ENCODE results near the gene CNST.
"Not testable (repeated sequence)": the region's sequence is repeated elsewhere in the genome, so short reads cannot be mapped to it uniquely, and the experiment has no call there.

Gene CNST

DNA sequence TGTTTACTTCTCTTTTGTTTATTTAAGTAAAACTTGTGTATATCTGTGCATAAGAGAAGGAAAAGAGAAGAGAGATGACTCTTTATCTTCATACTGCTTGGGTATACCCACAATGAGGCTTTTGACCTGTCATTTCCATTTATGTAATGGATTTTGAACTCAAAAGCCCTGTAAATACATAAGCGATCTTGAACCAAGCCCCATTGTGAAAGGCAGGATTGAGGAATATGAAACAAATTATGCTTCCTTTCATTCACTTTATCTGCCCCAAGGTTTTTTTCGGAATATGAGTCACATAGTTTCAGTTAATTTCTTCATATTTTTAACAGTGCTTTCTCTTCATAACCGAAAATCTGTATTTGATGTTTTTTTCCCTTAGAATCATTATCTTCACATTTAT is 21.4 kb downstream of the CNST start:
- peaks cover 14% of the 10 kb centered on the region for H3K36me3 Mint-ChIP-seq

DNA sequence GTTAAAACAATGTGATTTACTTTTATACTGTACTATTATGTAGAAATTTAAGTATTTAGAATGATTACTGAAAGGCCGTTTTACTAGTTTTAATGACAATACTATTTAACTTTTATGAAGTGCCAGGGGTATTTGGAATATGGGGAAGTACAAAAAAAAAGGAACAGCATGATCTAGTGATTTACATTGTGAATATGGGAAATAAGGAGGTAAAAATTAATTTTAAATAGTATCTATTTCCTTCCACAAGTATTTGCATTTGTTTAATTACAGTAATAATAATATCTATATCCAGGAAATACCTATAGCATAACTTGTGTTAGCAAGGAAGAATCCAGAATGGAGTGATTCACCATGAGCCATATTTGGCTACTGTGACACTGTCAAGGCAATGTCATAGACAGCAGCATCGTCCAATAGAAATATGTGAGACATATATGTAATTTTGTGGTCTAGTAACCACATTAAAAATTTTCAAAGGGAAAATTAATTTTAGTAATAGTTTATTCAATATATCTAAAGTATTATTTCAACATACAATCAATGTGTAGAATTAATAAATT is 22.0 kb downstream of the CNST start:
- Mint-ChIP-seq H3K27ac (no peak overlapping the region), H3K9me3 (ENCODE audit: low read depth) (no peaks in the 10 kb centered on the region), H3K4me1 (ENCODE audit: low read depth) (peaks cover 63% of the 10 kb centered on the region), H3K27me3 (no peaks in the 10 kb centered on the region), H3K36me3 (peaks cover 11% of the 10 kb centered on the region), H3K4me3 (no peak overlapping the region)

More for the DNA sequence above, 21.4 kb downstream of the CNST start:
- Mint-ChIP-seq H3K27me3 (no peaks in the 10 kb centered on the region), H3K27ac (peak overlapping the region; percentile 22), H3K4me3 (peak overlapping the region; percentile 20), H3K4me1 (ENCODE audit: low read depth) (peaks cover 68% of the 10 kb centered on the region), H3K9me3 (ENCODE audit: low read depth) (no peaks in the 10 kb centered on the region)

DNA sequence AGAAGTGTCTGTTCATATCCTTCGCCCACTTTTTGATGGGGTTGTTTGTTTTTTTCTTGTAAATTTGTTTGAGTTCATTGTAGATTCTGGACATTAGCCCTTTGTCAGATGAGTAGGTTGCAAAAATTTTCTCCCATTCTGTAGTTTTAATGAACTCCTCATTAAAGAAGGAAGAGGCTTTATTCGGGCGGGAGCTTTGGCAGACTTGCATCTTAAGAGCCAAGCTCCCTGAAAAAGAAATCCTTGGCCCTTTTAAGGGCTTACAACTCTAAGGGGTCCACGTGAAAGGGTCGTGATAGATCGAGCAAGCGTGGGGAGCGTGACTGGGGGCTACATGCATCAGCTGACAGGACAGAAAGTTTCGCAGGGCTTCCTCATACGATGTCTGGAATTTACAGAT is 23.7 kb downstream of the CNST start:
- not testable (repeated sequence) for H3K36me3 Mint-ChIP-seq

DNA sequence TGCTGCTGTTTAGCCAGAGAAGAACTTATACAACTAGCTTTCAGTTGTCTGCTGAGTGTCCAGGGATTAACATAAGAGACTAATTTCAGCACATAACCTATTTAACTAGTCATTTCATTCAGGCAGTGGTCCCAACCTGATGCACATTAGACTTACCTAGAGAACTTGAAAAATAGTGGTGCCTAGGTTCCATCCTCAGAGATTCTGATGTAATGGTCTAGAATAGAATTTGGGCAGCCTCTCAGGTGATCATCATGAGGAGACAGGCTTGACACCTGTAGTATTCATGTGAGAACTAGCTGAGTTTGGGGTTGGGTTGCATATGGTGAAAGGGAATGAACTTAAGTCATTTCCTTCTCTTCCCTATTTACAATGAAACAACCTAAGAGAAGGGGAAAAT is 24.8 kb downstream of the CNST start:
- Mint-ChIP-seq H3K4me1 (ENCODE audit: low read depth) (peaks cover 60% of the 10 kb centered on the region), H3K36me3 (peaks cover 9% of the 10 kb centered on the region), H3K9me3 (ENCODE audit: low read depth) (no peaks in the 10 kb centered on the region), H3K27me3 (no peaks in the 10 kb centered on the region), H3K4me3 (no peak overlapping the region), H3K27ac (no peak overlapping the region)

More for the DNA sequence above, 23.7 kb downstream of the CNST start:
- H3K4me1 Mint-ChIP-seq (ENCODE audit: low read depth) = peaks cover 54% of the 10 kb centered on the region
- not testable (repeated sequence) for H3K27me3 Mint-ChIP-seq; H3K9me3 Mint-ChIP-seq (ENCODE audit: low read depth); H3K4me3 Mint-ChIP-seq
- H3K27ac Mint-ChIP-seq = peak overlapping the region; percentile 34

DNA sequence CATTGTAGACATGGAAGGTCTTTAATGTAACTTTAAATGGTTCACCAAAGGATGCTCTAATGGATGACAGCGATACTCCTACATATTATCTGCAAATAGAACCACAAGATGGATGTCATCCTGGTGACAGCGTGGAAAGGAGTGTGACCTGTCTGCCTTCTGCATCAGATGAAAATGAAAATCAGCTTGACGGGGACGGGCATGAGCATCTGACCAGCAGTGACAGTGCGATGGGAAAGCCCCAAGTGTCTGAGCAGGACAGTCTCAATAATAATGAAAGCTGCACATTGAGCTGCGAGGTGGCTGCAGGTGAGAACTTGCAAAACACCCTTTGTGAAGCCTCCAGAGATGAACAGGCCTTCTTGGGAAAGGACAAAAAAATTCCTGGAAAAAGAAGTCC is 25.2 kb downstream of the CNST start:
- Mint-ChIP-seq H3K27ac (peak overlapping the region; percentile 34), H3K4me1 (ENCODE audit: low read depth) (peaks cover 61% of the 10 kb centered on the region), H3K4me3 (no peak overlapping the region), H3K36me3 (peaks cover 11% of the 10 kb centered on the region), H3K9me3 (ENCODE audit: low read depth) (no peaks in the 10 kb centered on the region), H3K27me3 (no peaks in the 10 kb centered on the region)

DNA sequence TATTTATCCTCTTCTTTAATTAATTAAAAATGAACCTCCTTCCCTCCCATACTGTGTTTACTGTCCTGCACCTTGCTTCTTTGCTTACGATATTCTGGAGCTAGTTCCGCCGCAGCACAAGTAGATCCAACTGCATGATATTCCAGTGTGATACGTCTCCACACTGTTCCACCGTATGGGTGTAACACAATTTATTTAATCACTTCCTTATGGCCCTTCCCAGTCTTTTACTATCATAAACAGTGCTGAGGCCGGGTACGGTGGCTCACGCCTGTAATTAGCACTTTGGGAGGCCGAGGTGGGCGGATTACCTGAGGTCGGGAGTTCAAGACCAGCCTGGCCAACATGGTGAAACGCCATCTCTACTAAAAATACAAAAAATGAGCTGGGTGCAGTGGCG is 25.7 kb downstream of the CNST start:
- peaks cover 13% of the 10 kb centered on the region for H3K36me3 Mint-ChIP-seq
- no peaks in the 10 kb centered on the region for H3K27me3 Mint-ChIP-seq
- no peak overlapping the region for H3K27ac Mint-ChIP-seq
- H3K4me1 Mint-ChIP-seq (ENCODE audit: low read depth) = peaks cover 63% of the 10 kb centered on the region
- H3K4me3 Mint-ChIP-seq = no peak overlapping the region
- no peaks in the 10 kb centered on the region for H3K9me3 Mint-ChIP-seq (ENCODE audit: low read depth)

DNA sequence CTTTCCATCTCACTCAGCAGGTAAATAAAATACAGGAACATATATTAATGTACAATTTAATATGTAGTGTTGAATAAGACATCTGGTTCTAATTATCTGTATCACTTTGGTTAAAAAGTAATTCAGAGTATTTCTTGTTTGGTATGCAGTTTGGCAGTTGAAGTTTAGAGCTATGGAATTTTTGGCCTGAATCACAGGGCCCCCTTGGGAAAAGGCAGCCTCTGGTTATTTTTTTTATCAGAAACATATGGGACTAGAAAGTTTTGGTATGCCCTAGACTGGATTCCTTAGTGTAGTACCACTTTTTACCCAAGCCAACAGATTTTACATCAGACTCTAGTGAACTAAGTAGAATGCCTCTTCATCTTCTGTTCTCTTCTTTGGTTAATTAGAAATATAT is 26.4 kb downstream of the CNST start:
- Mint-ChIP-seq H3K27ac (no peak overlapping the region), H3K9me3 (ENCODE audit: low read depth) (no peaks in the 10 kb centered on the region), H3K27me3 (no peaks in the 10 kb centered on the region), H3K4me3 (no peak overlapping the region), H3K36me3 (peaks cover 13% of the 10 kb centered on the region), H3K4me1 (ENCODE audit: low read depth) (peaks cover 64% of the 10 kb centered on the region)

DNA sequence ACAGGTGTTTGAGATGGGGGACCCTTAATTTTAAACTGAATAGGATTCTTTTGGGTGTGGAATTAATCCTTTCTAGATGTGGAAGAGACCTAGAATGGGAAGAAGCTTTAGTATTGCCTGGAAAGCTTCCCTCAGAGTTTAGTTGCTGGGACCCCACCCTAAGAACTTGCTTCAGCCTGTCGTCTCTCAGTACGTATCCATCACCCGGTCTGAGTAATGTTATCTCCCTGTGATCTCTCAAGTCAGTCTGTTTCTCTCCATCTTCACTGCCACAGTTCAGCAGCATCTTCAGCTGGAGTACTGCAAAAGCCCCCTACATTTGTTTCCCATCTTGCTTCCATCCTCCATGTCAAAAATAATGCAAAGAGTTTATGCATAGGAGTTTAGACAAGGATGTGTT is 28.9 kb downstream of the CNST start:
- no peaks in the 10 kb centered on the region for H3K9me3 Mint-ChIP-seq (ENCODE audit: low read depth)
- no peak overlapping the region for H3K4me3 Mint-ChIP-seq
- H3K27me3 Mint-ChIP-seq = no peaks in the 10 kb centered on the region
- H3K27ac Mint-ChIP-seq = no peak overlapping the region
- peaks cover 12% of the 10 kb centered on the region for H3K36me3 Mint-ChIP-seq
- H3K4me1 Mint-ChIP-seq (ENCODE audit: low read depth) = peaks cover 73% of the 10 kb centered on the region

DNA sequence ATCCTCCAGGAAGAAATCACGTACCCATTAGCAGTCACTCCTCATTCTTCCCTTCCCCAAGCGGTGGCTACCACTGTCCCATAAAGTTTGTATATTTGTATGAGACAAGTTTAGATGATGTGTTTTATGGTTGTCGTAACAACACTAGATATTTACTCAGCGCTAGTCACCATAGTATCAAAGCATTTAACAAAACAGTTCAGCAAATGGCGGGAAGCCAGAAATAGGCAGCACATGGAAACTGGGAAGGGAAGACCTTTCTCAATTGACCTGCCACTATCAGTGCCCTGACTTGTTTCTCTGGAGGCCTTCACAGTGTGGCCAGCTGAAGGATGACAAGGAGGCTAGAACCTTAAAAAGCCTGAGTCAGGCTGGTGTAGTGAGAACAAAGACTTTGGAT is 31.1 kb downstream of the CNST start:
- Mint-ChIP-seq H3K9me3 (ENCODE audit: low read depth) (no peaks in the 10 kb centered on the region), H3K4me1 (ENCODE audit: low read depth) (peaks cover 76% of the 10 kb centered on the region), H3K4me3 (no peak overlapping the region), H3K27ac (no peak overlapping the region), H3K27me3 (no peaks in the 10 kb centered on the region), H3K36me3 (peaks cover 8% of the 10 kb centered on the region)

DNA sequence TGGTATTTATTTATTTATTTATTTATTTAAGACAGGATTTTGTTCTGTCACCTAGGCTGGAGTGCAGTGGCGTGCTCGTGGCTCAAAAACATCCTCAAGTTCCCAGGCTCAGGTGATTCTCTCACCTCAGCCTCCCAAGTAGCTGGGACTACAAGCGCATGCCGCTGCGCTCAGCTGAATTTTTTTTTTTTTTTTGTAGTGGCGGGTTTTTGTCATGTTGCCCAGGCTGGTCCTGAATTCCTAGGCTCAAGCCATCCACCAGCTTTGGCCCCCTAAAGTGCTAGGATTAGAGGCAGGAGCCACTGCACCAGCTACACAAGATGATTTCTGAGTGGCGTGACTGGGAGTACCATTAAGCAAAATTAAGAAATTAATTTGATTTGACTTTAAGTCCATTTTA is 31.7 kb downstream of the CNST start:
- Mint-ChIP-seq H3K9me3 (ENCODE audit: low read depth) (no peaks in the 10 kb centered on the region), H3K4me1 (ENCODE audit: low read depth) (peaks cover 78% of the 10 kb centered on the region), H3K4me3 (no peak overlapping the region), H3K36me3 (peaks cover 8% of the 10 kb centered on the region), H3K27me3 (no peaks in the 10 kb centered on the region), H3K27ac (no peak overlapping the region)

DNA sequence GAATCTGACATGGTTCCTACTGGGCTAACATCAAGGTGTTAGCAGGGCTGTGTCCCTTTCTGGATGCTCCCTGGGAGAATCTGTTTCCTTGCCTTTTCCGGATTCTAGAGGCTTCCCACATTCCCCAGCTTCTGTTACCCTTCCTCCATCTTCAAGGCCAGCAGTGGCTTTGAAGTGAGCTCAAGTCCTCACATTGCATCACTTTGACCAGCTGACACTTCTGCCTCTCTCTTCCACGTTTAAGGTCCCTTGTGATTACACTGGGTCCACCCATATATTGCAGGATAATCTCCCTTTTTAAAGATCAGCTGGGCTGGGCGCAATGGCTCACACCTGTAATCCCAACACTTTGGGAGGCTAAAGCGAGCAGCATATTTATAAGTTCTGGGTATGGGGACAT is 33.1 kb downstream of the CNST start:
- no peaks in the 10 kb centered on the region for H3K9me3 Mint-ChIP-seq (ENCODE audit: low read depth)
- H3K27me3 Mint-ChIP-seq = no peaks in the 10 kb centered on the region
- peaks cover 10% of the 10 kb centered on the region for H3K36me3 Mint-ChIP-seq
- H3K27ac Mint-ChIP-seq = peak overlapping the region; percentile 61
- no peak overlapping the region for H3K4me3 Mint-ChIP-seq
- H3K4me1 Mint-ChIP-seq (ENCODE audit: low read depth) = peaks cover 84% of the 10 kb centered on the region

DNA sequence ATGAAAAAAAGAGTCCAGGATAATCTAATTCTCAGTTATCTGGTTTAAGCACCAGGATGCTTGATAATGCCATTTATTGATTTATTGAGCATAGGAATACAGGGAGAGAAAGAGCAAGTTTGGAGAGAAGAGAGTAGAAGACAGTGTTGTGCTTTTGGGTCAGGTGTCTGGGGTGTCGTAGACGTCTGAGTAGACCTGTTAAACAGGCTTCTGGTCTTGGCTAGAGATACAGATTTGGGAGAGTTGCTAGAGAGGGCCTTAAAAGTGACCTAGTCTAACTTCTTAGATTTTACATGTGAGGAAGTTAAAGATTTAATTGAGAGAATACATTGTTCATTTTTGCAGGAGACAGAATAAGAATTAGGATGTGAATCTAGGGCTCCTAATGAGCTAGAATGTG is 34.3 kb downstream of the CNST start:
- no peaks in the 10 kb centered on the region for H3K27me3 Mint-ChIP-seq
- peaks cover 7% of the 10 kb centered on the region for H3K36me3 Mint-ChIP-seq
- H3K9me3 Mint-ChIP-seq (ENCODE audit: low read depth) = no peaks in the 10 kb centered on the region
- H3K27ac Mint-ChIP-seq = peak overlapping the region; percentile 77
- peaks cover 83% of the 10 kb centered on the region for H3K4me1 Mint-ChIP-seq (ENCODE audit: low read depth)
- no peak overlapping the region for H3K4me3 Mint-ChIP-seq

DNA sequence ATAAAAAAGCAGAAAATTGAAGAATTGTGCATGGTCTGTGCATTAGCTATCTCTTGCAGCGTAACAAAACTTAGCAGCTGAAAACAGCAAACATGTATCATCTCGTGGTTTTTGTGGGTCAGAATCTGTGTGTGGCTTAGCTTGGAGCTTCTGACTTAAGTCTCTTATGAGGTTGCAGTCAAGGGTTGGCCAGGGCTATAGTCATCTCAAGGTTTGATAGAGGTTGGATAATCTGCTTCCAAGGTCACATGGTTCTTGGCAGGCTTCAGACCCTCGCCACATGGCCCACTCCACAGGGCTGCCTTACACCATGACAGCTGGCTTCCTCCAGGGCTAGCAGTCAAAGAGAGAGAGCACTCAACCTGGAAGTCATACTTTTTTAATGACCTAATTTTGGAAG is 35.9 kb downstream of the CNST start:
- peak overlapping the region; percentile 36 for H3K27ac Mint-ChIP-seq
- H3K9me3 Mint-ChIP-seq (ENCODE audit: low read depth) = no peaks in the 10 kb centered on the region
- H3K4me1 Mint-ChIP-seq (ENCODE audit: low read depth) = peaks cover 69% of the 10 kb centered on the region
- H3K27me3 Mint-ChIP-seq = no peaks in the 10 kb centered on the region
- peak overlapping the region; percentile 9 for H3K4me3 Mint-ChIP-seq
- H3K36me3 Mint-ChIP-seq = peaks cover 3% of the 10 kb centered on the region

DNA sequence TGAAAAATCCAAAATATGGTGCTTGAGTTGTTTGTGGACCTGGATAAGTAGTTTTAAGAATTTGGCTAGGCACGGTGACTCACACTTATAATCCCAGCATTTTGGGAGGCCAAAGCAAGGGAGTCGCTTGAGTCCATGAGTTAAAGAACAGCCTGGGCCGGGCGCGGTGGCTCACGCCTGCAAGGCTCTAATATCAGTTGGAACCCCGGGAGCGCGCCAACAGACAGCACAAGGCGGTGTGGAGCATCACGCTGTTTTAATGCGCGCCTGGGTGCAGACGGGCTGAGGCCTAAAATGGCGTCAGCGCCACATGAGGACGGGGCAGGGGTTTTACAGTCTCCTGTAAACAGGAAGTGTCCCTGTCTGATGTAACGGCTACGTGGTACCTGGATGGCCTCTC is 39.0 kb downstream of the CNST start:
- H3K4me1 Mint-ChIP-seq (ENCODE audit: low read depth) = peaks cover 67% of the 10 kb centered on the region
- H3K9me3 Mint-ChIP-seq (ENCODE audit: low read depth); H3K36me3 Mint-ChIP-seq; H3K27ac Mint-ChIP-seq; H3K27me3 Mint-ChIP-seq; H3K4me3 Mint-ChIP-seq: not testable (repeated sequence)

DNA sequence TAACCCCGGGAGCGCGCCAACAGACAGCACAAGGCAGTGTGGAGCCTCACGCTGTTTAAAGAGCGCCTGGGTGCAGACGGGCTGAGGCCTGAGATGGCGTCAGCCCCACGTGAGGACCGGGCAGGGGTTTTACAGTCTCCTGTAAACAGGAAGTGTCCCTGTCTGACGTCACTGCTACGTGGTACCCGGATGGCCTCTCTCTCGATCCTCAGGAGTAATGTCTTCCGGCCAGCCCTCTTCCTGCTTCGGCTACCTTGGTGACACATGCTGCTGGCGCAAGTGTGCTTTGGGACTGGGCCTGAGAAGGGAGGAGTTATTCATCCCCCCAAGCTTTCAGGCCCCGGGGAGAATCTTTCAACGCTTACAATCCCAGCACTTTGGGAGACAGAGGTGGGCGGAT is 41.2 kb downstream of the CNST start:
- no peaks in the 10 kb centered on the region for H3K9me3 Mint-ChIP-seq (ENCODE audit: low read depth)

DNA sequence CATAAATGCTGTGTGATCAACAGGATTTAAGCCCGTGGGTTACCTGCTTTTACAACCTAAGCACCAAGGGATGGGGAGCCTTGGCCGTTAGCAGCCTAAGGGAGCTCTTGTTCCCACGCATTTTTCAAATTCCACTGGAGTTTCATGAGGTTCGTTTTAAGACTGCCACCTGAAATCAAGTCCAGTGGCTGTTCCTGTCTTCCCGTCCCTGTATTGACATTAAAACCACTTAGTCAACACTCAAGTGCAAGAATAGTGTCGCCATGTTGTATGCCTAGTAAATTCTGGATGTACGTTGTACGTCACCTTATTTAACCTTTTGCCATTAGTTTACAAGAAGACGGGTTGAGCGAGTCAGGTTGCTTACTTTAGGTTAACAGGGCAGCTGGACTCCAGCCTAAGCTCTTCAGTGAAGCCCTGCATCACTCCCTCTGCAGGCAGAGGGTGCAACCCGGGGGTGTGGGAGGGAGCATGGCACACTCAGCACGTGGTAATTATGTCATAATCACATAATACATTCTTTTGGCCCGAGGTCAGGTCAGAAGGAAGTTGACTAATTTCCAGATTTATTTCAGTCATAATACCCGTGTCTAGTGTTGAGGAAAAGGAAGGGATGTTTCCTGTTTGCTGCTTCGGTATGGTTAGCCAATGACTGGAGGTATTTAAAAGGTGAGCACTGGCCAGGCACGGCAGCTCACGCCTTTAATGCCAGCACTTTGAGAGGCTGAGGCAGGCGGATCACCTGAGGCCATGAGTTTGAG is 42.5 kb downstream of the CNST start:
- Mint-ChIP-seq H3K27me3 (no peaks in the 10 kb centered on the region), H3K9me3 (ENCODE audit: low read depth) (no peaks in the 10 kb centered on the region), H3K36me3 (peaks cover 7% of the 10 kb centered on the region), H3K4me1 (ENCODE audit: low read depth) (peaks cover 60% of the 10 kb centered on the region), H3K27ac (peak overlapping the region; percentile 74), H3K4me3 (peak overlapping the region; percentile 14)

More for the DNA sequence above, 41.2 kb downstream of the CNST start:
- Mint-ChIP-seq H3K27ac (no peak overlapping the region), H3K36me3 (peaks cover 9% of the 10 kb centered on the region), H3K4me3 (no peak overlapping the region), H3K27me3 (no peaks in the 10 kb centered on the region), H3K4me1 (ENCODE audit: low read depth) (peaks cover 66% of the 10 kb centered on the region)

Measured in activated naive CD8-positive, alpha-beta T cell (primary cell).